GM18499 (cell line): ENCODE measurements around the gene SHANK2.

ENCODE experiments used
- ATAC-seq: cut with Tn5 transposase; IDR thresholded peaks from one replicate; pipeline ENCODE4 v1.9.1; 2021; ENCODE audit warnings: moderate number of reproducible peaks; ENCODE audit not compliant: insufficient read depth, unreplicated experiment

SHANK2 gene

DNA sequence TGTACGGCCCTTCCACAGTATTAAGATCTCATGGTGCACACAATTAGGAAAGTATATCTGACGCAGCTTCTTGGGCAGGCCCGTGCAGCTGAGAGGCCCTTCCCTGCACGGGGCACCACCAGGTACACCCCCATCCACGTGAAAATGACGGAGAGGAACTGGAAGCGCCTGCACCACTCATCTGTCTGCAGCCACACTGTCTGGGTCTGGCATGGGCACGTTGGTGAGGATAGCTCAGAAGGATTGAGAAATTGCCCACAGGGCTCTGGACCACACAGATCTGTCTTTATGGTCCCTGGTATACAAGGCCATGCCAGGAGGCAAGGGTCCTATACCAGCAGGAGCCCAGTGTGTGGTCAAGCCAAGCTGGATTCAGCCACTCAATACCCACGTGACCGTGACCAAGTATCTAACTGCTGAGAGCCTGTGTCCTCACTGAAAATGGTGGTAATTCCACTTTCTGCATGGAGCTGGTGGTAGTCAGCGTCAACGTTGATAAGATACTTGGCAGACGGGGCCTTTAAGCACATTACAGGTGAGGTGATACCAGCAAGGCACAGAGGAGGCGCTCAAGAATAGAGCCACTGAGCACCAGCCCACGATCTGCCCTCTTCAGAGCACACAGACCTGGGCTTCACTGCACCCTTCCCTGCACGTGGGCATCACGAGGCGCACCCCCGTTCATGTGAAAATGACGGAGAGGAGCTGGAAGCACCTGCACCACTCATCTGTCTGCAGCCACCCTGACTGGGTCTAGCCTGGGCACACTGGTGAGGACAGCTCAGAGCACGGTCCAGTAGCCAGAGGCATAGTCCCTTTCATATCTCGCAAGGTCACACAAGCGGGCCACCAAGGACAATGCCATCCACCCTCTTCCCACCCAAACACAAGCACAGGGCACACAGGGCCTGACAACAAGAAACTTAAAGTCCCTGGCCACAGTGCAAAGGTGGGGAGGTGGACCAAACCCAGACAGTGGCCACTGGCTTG is 28.4 kb downstream of the SHANK2 start:
- no peak for ATAC-seq

DNA sequence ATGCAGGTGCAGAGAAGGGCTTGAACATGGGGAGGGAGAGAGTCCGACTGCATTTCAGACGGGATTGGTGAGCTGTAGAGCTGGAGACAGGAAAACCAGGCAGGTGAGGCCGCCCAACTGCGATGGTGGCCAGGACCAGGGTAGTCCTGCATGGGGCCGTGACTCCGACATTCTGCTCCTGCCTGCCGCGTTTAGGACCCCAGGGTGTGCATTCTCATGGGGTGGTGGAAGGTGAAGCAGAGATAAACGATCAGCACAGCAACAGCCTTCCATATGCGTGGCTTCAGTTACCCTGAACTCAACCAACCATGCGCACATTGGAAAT is 29.3 kb downstream of the SHANK2 start:
- no peak for ATAC-seq

DNA sequence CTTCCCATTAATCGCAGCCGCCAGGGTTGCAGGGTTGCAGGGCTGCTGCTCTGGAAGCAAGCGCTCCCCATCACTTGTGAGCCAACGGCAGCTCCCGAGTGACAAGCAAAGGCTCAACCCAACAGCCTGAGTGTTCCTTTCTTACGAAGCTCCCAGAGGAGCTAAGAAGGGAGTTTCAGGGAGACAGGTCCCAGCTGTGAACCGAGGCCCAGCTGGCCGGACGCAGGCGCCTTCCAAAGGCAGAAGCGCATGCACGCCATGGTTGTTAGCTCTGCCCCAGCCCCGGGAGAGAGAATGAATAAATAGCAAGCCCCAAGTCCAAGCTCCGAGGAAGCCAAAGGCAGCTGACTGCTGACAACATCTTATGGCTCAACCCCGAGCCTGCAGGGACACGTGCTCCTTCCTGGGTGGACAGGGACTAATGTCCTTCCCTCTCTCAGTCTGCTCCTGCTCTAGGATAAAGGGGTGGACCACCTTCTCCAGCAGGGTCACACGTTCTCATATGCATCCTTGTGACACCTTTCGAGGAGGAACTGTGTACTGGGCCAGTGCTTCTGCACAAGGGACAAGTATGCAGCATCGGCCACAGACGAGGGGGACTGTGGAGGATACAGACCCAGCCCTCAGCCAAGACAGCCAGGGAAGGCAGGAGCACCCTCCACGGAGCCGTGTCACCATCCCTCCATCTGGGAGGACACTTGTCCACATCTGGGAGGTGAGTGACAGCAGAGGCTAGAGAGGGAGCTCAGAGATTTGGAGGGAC is 29.9 kb downstream of the SHANK2 start:
- ATAC-seq, result no peak

DNA sequence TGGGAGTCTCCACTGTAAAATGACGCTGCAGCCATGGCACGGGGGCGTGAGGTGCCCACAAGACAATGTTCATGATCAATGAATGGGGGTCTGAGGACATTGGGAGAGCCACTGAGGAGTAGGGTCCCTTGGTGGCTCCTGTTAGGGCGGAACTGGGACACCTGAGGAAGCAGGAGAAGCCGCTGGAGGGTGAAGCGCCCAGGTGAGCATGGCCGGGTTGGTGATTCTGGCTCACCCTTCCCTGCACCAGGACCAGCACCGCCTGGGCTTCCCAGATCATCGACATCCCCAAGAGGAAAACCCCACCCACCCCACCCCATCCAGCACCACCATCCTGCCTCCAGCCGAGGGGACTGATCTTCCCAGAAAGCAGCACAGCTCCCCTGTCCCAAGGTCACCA is 30.6 kb downstream of the SHANK2 start:
- no peak for ATAC-seq

DNA sequence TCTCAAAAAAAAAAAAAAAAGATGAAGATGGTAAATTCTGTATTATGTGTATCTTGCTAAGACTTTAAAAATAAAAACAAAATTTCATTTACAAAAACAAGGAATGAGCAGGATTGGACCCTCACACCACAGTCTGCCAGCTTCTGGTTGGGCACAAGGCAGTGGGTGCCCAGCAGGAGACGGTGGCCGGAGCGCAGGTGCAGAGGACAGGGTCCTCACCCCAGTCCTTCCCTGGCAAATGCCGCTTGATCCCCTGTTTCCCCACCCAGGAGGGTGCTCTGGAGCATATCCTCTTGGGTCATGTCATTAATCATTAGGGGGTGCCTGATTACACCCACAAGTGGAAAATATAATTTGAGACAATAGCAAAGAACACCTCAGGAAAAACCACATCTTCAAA is 31.2 kb downstream of the SHANK2 start:
- no peak for ATAC-seq

DNA sequence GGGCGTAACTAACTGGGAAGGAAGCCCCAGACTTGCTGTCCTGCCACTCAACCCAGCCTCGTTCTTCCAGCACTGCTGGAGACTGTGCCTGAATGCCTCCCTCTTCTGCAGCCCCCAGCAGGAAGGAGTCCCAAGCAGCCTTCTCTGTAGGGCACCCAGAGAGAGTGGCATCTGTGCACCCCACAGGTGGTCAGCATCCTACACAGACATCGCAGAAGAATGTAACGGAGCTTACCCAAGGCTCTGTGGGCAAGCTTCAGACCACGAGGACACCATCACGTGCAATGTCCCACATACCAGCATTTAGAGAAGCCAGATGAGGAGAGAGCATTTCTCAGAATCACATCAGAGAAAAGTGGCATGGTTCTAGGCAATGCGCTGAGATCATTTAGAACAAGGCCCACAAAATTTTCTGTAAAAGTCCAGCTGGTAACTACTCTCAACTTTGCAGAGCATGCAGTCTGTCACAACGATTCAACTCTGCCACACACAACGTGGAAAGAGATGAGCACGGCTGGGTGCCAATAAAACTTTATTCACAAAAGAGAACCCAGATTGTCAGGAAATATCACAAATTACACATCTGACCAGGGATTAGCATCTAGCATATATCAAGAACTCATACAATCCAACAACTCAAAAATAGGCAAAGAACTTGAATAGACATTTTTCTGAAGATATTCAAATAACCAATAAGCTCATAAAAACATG is 33.4 kb downstream of the SHANK2 start:
- no peak for ATAC-seq

DNA sequence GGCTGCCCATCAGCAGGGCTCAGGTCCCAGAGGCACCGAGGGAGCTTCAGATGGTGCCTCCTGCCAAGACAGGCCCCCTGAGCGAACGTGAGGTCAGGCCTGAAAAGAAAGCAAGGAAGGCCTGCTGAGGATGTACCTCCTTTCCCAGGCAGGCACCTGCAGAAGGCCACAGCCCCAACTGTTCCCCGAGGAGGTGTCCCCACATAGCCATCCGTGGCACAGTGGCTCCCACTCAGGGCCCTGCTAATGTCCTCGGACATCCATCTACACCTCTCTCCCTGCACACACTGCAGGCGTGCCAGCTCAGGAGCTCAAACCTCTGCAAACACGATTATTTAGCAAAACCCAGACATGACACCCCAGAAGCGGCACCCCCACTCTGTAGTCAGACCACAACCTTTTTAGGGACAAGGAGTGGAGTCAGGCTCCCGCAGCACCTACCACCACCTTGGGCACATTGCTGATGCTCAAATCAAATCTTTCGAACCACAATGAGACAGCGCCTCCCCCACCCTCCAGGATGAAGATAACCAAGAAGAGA is 36.9 kb downstream of the SHANK2 start:
- ATAC-seq, result no peak

DNA sequence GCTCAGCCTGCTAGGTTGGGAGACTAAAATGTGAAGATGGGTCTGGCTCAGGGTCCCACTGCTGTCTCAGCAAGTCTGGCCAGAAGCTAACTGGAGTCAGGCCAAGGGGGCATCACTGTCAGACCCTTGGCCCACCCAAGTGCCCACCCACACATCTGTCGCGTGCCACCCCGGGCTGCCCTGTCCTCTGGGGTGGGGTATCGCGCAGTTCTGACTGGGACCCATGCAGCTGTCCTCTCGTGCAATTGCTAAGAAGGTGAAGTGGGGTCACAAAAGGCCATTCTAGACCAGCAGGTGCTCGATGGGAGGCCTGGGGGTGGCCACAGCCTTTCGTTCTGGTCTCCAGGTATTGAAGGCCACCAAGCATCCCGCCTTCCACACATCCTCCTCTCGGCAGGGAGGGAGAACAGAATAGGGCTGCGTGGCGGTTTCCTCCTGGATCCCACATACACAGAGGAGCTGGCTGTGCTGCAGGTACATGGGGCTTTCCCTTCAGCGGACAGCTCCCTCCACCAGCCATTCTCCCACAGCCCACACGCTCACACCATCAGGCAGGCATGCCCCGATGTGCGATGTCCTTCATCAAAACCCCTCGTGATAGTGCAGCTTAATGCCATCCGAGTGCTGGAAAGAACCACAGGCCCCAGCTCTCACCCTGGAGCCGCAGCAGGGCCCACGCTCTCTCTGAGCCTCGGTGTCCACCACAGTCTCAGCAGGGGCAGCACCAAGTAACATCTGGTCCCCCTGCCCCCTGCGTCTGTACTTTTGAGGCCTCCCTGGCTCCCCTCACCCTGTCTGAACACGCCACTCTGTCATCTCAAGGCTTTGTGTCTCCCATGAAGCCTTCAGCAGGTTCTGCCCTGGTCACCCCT is 37.6 kb downstream of the SHANK2 start:
- no peak for ATAC-seq

DNA sequence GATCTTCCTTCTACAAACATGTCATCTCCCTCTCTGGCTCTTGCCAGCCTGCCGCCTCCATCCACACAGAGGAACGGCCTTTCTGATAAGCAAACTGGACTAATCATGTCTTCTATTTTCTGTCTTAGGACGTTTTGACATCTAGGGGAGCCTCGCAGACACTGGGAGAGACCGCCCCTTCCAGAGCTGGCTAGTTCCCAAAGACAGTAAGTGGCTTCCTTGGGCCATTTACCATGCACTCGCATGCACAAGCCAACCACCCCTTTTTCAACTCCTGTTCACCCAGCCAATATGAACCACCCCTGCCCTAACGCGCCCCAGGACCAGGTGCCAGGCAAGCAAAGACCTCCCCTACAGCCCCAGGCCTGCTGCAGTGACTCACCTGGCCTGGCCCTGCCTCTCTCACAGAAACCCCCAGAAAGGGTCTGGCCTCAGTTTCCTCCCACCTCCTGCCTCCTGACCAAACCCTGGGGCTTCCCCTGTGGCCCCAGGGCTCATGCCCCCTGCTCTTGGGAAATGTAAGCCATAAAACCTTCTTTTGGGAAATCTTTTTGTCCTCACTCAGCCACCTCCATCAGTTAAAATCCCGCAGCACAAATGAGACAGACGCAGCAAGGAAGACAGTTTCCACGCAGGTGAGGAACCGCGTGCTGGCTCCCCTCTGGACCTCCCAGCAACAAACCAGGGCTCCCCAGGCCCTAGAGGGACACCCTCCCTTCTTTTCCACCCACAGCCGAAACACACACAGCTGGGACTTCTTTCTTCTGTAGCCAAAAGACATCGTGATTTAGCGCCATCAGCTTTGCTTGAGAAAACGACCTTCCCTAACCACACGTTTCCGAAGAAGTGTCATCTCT is 38.5 kb downstream of the SHANK2 start:
- ATAC-seq, result no peak

DNA sequence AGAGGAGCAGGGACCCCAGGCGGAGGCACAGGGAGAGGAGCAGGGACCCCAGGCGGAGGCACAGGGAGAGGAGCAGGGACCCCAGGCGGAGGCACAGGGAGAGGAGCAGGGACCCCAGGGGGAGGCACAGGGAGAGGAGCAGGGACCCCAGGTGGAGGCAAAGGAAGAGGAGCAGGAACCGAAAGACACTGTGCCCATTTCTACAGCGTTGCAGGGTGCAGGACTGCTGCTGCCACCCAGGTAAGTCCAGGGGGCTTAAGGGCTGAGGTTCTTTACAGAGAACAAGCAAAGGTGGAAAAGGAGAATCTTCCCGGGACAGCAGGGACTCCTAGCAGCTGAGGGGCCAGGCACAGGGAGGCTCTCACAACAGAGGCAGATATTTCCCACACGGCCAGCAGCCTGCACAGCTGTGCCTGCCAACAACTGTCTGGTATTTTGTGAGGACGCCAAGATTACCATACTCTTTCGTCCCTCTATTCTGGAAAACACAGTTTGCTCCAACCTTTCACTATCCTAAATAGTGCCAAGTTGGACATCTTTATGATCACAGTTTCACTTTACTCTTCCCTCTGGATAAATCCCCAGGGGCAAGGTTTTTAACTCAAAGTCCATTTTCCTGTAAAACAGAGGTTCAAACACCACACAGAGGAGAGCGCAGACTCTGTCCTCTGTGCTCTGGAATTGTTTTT is 39.4 kb downstream of the SHANK2 start:
- no peak for ATAC-seq

DNA sequence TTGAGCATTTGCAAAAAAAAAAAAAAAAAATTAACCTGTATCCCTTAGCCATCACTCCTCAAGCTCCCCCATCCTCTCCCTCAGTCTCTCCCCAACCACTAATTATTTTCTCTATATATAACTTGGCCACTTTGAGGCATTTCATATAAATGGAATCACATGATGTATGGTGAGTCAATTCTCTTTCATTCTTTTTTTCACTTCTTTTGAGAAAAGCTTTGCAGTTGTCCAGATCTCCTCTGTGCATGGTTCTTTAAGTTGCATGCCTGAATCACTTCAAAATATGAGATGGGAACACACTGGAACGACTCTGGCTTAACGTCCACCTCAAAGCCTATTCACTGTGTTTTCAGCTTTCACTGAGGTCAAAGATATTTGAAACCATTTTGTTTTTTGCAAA is 40.7 kb downstream of the SHANK2 start:
- no peak for ATAC-seq

DNA sequence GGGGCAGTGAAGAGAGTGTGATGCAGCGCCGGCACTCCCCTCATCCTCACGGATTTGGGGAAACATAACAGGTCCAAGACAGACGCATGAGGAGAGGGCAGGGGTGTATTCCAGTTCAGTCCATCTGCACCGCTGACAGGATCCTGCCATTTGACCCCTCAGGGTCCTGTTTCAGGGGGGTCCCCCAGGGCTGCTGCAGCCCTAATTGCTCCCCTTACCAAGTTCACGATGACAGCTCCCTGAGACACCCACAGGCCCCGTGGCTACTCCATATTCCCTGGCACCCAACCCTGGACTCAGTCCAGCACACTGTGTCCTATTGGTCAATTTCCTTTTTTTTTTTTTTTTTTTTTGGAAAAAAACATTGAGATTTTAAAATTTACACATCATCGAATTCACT is 41.5 kb downstream of the SHANK2 start:
- no peak for ATAC-seq

DNA sequence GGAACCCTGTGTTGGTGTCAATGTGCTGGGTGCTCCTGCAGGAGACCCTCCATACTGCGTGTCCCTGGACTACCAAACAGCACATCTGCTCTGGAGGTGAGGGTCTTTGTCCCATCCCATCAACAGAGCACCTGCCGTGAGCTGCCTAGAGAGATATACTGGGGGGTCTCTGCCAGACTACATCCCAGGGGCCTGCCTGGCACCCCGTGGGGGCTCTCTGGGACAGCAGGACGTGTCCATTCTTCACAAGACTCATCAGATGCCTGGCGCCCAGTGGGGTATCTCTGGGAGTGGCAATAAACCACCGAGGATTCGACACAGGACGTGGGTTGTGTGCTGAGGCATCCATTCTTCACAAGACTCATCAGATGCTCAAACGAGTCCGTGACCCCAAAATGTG is 42.7 kb downstream of the SHANK2 start:
- ATAC-seq, result no peak

DNA sequence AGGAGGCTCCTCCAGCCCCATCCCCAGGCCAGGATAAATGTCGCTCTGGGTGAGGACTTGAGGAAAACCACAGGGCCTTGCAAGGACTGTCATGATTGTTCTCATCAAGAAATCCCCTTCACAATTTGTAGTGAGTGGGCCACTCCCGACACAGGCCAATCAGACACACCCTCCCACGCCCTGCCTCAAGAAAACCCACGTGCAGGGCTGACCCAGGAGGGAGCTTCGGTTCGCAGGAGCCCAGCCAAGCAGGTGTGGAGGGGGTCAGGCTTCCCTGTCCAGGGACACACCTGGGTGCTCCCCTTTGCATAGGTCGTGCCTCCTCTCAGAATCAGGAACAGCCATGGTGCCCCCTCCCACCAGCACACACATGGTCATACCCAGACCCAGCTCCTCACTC is 43.2 kb downstream of the SHANK2 start:
- ATAC-seq, result no peak

DNA sequence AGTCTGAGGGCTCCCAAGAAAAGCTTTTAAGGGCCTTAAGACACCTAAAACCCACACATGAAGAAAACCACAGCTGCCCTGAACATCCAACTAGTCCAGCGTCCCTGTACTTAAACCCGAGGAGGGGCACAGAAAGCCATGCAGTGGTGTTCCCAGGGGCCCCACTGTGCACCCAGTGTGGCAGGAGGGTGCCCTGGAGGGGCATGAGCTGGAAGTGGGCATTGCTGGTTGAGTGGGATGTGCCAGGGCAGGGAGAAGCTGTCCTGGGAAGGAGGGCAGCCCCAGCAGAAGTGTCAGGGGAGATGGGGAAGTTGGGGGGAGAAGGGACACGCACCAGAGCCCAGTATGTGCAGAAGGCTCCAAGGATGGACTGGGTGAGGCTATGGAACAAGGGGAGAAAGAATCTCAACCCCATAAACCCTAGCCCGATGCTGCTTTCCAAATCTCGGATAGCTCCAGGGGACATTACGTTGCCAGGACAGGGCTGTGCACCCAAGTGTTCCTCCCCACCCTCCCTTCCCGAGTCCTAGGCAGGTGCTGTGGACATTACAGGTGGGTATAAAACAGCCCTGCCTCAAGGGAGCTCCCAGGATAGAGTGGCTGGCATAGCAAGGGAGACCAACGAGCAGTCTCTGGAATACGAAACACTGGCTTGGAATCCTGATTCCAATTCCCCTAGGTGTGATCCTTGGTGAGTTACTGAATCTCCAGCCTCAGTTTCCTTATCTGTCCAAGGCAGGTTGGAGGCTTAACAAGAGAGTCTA is 44.2 kb downstream of the SHANK2 start:
- ATAC-seq, result no peak

DNA sequence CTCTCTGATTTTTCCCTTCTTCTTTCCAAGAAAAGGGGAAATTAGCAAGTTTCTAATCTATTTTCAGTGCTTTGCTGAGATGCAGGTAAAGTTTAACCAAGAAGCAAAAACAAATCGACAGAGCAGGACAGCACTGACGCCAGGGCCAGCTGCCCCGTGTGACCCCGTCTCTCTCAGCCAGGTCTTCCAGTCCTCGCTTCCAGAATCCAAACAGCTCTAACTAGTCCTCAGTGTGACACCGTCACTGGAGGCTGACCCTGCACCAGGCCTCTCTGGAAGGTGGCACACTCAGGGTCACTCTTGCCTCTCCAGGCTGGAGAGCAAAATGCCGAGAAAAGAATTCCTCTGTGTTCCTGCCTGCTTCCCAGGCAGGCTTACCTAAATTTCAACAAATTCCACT is 44.8 kb downstream of the SHANK2 start:
- ATAC-seq, result no peak

DNA sequence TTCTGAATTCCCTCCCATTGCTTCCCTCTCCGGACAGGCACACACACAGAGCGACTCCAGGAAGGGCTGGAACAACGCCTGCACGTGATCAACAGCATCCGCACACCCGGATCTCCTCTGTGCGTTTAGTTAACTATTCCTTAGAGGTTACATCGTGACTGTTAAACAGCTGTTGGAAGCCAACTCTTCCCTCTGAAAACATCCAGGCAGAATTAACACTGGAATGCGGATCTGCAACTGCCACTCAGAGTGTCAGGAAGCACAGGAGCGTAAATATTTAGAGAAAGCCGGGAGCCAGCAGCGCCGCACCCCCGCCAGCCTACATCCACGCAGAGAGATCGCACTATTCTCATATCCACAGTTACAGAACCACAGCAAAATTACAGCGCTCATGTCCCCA is 46.2 kb downstream of the SHANK2 start:
- ATAC-seq, result no peak
